K562 (cell line): Measurements from ENCODE around the gene RPTOR. TPM values are rescaled to one million over a fixed set of nuclear protein-coding genes. Genes with fewer than 3 reads are reported as not detected.

Experiments
- ATF7 ChIP-seq: fragments of 450-650 bp; IDR thresholded peaks from 2 replicates; pipeline ENCODE4 v1.7.1; 2014; ENCODE audit warnings: mild to moderate bottlenecking, moderate library complexity
- CTBP1 ChIP-seq: fragments of 450-650 bp; IDR thresholded peaks from 2 replicates; pipeline ENCODE4 v1.6.1; 2016; ENCODE audit warnings: borderline replicate concordance
- GATAD2B ChIP-seq: fragments of 450-650 bp; IDR thresholded peaks from 2 replicates; pipeline ENCODE4 v1.6.1; 2017; ENCODE audit warnings: mild to moderate bottlenecking, borderline replicate concordance
- HDAC6 ChIP-seq: IDR thresholded peaks from 2 replicates; pipeline ENCODE4 v1.6.1; 2012; ENCODE audit warnings: low read depth, mild to moderate bottlenecking, control low read depth, inconsistent platforms, low read length, moderate library complexity
- MNT ChIP-seq, 2 experiments: fragments of 450-650 bp; conservative IDR thresholded peaks; 2 replicates each; pipeline ENCODE4 v1.6.1; 2017; ENCODE audit warnings: mild to moderate bottlenecking in 2 of 2, moderate library complexity in 2 of 2
- MTF1 ChIP-seq: fragments of 250-450 bp; sonication (Bioruptor Pico); IDR thresholded peaks from 2 replicates; pipeline ENCODE4 v1.9.0; 2021; ENCODE audit warnings: moderate library complexity, mild to moderate bottlenecking, inconsistent platforms, borderline replicate concordance
- NFRKB ChIP-seq: fragments of 450-650 bp; IDR thresholded peaks from 2 replicates; pipeline ENCODE4 v1.6.1; 2016; ENCODE audit warnings: low read depth
- PHF21A ChIP-seq: fragments of 450-650 bp; IDR thresholded peaks from 2 replicates; pipeline ENCODE4 v1.6.1; 2017; ENCODE audit warnings: low read depth, borderline replicate concordance
- PTRF ChIP-seq: fragments of 450-650 bp; IDR thresholded peaks from 2 replicates; pipeline ENCODE4 v1.6.1; 2016; ENCODE audit warnings: mild to moderate bottlenecking, missing genetic modification characterization, missing compliant biosample characterization
- SMARCA4 ChIP-seq: fragments of 450-650 bp; IDR thresholded peaks from 2 replicates; pipeline ENCODE4 v1.6.1; 2016
- SMARCA5 ChIP-seq: fragments of 450-650 bp; IDR thresholded peaks from 2 replicates; pipeline ENCODE4 v1.6.1; 2016
- TBL1XR1 ChIP-seq, 2 experiments: IDR thresholded peaks; 2 replicates each; pipeline ENCODE4 v1.6.1; 2012; ENCODE audit warnings: improper control_type of control experiment in 2 of 2, low read length in 2 of 2, mild to moderate bottlenecking in 1 of 2
- TEAD2 ChIP-seq: fragments of 450-650 bp; IDR thresholded peaks from 2 replicates; pipeline ENCODE4 v1.6.1; 2016; ENCODE audit warnings: missing genetic modification characterization, control low read depth, missing compliant biosample characterization
- ZFPM2 ChIP-seq: fragments of 250-450 bp; sonication (Bioruptor Pico); IDR thresholded peaks from 2 replicates; pipeline ENCODE4 v1.5.1; 2022; ENCODE audit warnings: mild to moderate bottlenecking
- ZNF174 ChIP-seq: fragments of 250-450 bp; sonication (Bioruptor Pico); IDR thresholded peaks from 2 replicates; pipeline ENCODE4 v1.4.0; 2020; ENCODE audit warnings: mild to moderate bottlenecking
- ZNF395 ChIP-seq: fragments of 200-800 bp; sonication (Bioruptor generic); IDR thresholded peaks from 2 replicates; pipeline ENCODE4 v1.6.1; 2017; ENCODE audit warnings: missing genetic modification characterization, missing compliant biosample characterization
- ZNF639 ChIP-seq, 2 experiments: fragments of 200-800 bp in 1 of 2; sonication (Bioruptor generic) in 1 of 2; sonication (generic) in 1 of 2; formaldehyde crosslinking in 1 of 2; IDR thresholded peaks in 1 of 2; conservative IDR thresholded peaks in 1 of 2; 2 replicates each; pipeline versions ENCODE4 v1.5.0 to v1.6.1; 2016 to 2020; ENCODE audit warnings: missing compliant biosample characterization in 1 of 2, missing genetic modification characterization in 1 of 2, missing genetic modification reagents in 1 of 2
- ZNF778 ChIP-seq: fragments of 450-650 bp; formaldehyde crosslinking; IDR thresholded peaks from 2 replicates; pipeline ENCODE4 v1.4.0; 2020; ENCODE audit warnings: mild to moderate bottlenecking, moderate library complexity
- polyA plus RNA-seq, 8 experiments: library from polyadenylated mRNA; depleted of rRNA in 4 of 8; stranded (reverse) in 5 of 8; unstranded in 3 of 8; fragments of >200 nt; fragmentation: Nextera tagmentation in 2 of 8; fragmentation: Illumina TruSeq in 1 of 8; extraction: Ambion mirVana in 2 of 8; extraction: Trizol in 1 of 8; gene quantifications; 2 replicates each; pipeline versions ENCODE4 v1.2.1 to v1.2.3, GENCODE V29; 2011 to 2014; ENCODE audit warnings: inconsistent platforms in 1 of 8, missing spikeins in 1 of 8
- total RNA-seq, 7 experiments: library from RNA; depleted of rRNA in 6 of 7; stranded (reverse); fragments of >200 nt in 6 of 7; fragmentation: Illumina TruSeq in 2 of 7; extraction: Trizol in 2 of 7; gene quantifications; 2 replicates each; pipeline versions ENCODE4 v1.2.1 to v1.2.3, GENCODE V29; 2011 to 2021; ENCODE audit warnings: low replicate concordance in 1 of 7
- TF ChIP-seq, protein P1 (sequence below): sonication (generic); formaldehyde crosslinking; IDR thresholded peaks from 2 replicates; pipeline ENCODE4 v1.8.1; 2023; ENCODE audit warnings: mild to moderate bottlenecking, missing genetic modification reagents
- TF ChIP-seq, protein P2 (sequence below): IDR thresholded peaks from 2 replicates; pipeline ENCODE4 v1.6.1; 2012; ENCODE audit warnings: low read depth, low read length, improper control_type of control experiment, borderline replicate concordance

RPTOR gene
- total and polyA plus RNA-seq, 9 of the 15 experiments (the other 6 are each of a cell fraction or from before 2014, with no cell fraction given): 0.24 to 54.1 (median 10.2) TPM

DNA sequence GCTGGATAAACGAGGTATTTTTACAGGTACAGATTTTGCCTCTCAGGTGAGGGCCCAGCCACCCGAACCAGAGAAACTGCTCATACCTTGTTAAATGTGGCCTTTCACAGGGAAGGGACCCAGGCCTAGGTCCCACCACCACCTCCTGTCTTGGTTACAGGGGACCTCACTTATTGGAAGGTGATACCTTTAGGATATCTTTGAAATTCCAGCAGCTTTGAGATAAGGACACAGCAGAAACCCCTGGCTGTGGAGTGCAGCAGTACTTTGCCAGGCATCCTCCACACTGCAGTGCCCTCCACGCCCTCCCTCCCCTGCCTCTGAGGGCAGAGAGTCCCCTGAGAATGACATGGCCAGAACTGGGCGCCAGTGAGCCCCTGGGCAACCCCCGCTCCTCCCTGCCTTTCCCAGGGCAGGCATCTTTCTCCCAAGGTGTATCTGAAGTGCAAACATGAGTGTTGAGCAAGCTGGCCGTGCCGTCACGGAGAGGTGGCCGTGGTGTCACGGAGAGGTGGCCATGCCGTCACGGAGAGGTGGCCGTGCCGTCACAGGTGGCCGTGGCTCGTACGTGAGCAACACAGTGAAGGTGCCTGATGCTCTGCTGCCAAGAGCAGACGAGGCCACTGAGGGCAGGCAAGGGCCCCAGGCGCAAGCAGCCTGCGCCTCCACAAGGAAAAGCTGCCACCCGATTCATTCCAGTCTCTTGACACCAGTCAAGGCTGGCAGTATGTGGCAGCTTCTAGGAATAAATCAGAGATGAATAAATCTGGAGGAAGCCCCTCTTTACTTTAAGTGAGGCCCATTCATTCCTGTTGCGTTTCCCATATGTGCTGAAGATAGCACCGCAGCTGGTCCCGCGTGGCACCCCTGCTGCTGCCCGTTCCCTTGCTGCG, 312.5 kb downstream of the RPTOR start (continued):
- TF ChIP-seq GATAD2B: no peak
- no peak for TF ChIP-seq ZNF639 (CRISPR knock-in tag; conservative IDR thresholded peaks at IDR 0.05 in 1 of 2, IDR thresholded peaks at IDR 0.05 in 1 of 2)
- no peak for TF ChIP-seq MTF1 (CRISPR knock-in tag)
- no peak for TF ChIP-seq SMARCA5
- TF ChIP-seq NFRKB: peak; percentile 74; the same call in 1 of the 2 replicates
- TF ChIP-seq SMARCA4: 0 out of 2 replicates have a peak, but pooled peaks have one; percentile 3
- TF ChIP-seq, protein P1, sequence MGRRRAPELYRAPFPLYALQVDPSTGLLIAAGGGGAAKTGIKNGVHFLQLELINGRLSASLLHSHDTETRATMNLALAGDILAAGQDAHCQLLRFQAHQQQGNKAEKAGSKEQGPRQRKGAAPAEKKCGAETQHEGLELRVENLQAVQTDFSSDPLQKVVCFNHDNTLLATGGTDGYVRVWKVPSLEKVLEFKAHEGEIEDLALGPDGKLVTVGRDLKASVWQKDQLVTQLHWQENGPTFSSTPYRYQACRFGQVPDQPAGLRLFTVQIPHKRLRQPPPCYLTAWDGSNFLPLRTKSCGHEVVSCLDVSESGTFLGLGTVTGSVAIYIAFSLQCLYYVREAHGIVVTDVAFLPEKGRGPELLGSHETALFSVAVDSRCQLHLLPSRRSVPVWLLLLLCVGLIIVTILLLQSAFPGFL (CRISPR knock-in tag): no peak
- no peak for TF ChIP-seq ZNF395 (CRISPR knock-in tag)
- TF ChIP-seq ZNF778 (CRISPR knock-in tag): no peak
- TF ChIP-seq PHF21A: no peak
- TF ChIP-seq ATF7: no peak
- no peak for TF ChIP-seq ZNF174 (CRISPR knock-in tag)
- TF ChIP-seq, protein P2, sequence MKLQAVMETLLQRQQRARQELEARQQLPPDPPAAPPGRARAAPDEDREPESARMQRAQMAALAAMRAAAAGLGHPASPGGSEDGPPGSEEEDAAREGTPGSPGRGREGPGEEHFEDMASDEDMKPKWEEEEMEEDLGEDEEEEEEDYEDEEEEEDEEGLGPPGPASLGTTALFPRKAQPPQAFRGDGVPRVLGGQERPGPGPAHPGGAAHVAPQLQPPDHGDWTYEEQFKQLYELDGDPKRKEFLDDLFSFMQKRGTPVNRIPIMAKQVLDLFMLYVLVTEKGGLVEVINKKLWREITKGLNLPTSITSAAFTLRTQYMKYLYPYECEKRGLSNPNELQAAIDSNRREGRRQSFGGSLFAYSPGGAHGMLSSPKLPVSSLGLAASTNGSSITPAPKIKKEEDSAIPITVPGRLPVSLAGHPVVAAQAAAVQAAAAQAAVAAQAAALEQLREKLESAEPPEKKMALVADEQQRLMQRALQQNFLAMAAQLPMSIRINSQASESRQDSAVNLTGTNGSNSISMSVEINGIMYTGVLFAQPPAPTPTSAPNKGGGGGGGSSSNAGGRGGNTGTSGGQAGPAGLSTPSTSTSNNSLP: no peak
- no peak; a peak in 1 of 4 replicates for TF ChIP-seq MNT (conservative IDR thresholded peaks at IDR 0.05)
- no peak for TF ChIP-seq ZFPM2 (CRISPR knock-in tag)
- TF ChIP-seq TEAD2: no peak
- no peak; a peak in 1 of 4 replicates for TF ChIP-seq TBL1XR1 (IDR thresholded peaks at IDR 0.05; ENCODE audit: low read length in 2 of 2)
- TF ChIP-seq CTBP1: 0 out of 2 replicates have a peak, but pooled peaks have one; percentile 2
- TF ChIP-seq PTRF (tag): 0 out of 2 replicates have a peak, but pooled peaks have one; percentile 21
- no peak for TF ChIP-seq HDAC6
